OCI-LY3 (cell line): Measurements from ENCODE around the gene PCGF2.

Experiments used
- EZH2phosphoT487 ChIP-seq: fragments of 200-600 bp; shearing (Covaris generic); IDR thresholded peaks from 2 replicates; pipeline ENCODE4 v1.6.1; 2018; ENCODE audit warnings: antibody characterized with exemption, mixed run types, low read depth
- TF ChIP-seq, protein P1 (sequence below): fragments of 200-600, 300-600 bp; sonication (generic); IDR thresholded peaks from 2 replicates; pipeline ENCODE4 v1.5.1; 2014; ENCODE audit warnings: antibody characterized with exemption, low read length, low read depth

- TF ChIP-seq, protein P1, sequence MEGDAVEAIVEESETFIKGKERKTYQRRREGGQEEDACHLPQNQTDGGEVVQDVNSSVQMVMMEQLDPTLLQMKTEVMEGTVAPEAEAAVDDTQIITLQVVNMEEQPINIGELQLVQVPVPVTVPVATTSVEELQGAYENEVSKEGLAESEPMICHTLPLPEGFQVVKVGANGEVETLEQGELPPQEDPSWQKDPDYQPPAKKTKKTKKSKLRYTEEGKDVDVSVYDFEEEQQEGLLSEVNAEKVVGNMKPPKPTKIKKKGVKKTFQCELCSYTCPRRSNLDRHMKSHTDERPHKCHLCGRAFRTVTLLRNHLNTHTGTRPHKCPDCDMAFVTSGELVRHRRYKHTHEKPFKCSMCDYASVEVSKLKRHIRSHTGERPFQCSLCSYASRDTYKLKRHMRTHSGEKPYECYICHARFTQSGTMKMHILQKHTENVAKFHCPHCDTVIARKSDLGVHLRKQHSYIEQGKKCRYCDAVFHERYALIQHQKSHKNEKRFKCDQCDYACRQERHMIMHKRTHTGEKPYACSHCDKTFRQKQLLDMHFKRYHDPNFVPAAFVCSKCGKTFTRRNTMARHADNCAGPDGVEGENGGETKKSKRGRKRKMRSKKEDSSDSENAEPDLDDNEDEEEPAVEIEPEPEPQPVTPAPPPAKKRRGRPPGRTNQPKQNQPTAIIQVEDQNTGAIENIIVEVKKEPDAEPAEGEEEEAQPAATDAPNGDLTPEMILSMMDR = no peak
- no peak for TF ChIP-seq EZH2phosphoT487
Measured at GRCh38 chr17:38711792-38712571, 36.2 kb downstream of the PCGF2 start.
